ENCODE measurements around the gene YPEL4.

Gene YPEL4

GRCh38 chr11:57648801-57649735 is 644 bp downstream of the YPEL4 start:
- DNase-seq = no peak

GRCh38 chr11:57647960-57648800 is 1.5 kb downstream of the YPEL4 start:
- DNase-seq = no peak

GRCh38 chr11:57647372-57647771 is 2.3 kb downstream of the YPEL4 start:
- DNase-seq = no peak

GRCh38 chr11:57646799-57647303 is 2.9 kb downstream of the YPEL4 start:
- DNase-seq = no peak

- no peak for DNase-seq
Observed at GRCh38 chr11:57646194-57646798, 3.4 kb downstream of the YPEL4 start.

GRCh38 chr11:57645689-57646085 is 4.0 kb downstream of the YPEL4 start:
- DNase-seq = no peak

GRCh38 chr11:57644748-57645688 is 4.7 kb downstream of the YPEL4 start:
- DNase-seq = peak; percentile 72

- no peak for DNase-seq
Observed at GRCh38 chr11:57643802-57644201, 5.9 kb downstream of the YPEL4 start.

- DNase-seq = no peak
Observed at GRCh38 chr11:57641011-57641807, 8.5 kb downstream of the YPEL4 start.

- no peak for DNase-seq
Observed at GRCh38 chr11:57640068-57640800, 9.5 kb downstream of the YPEL4 start.

- no peak for DNase-seq
Observed at GRCh38 chr11:57639321-57640067, 10.2 kb downstream of the YPEL4 start.

- DNase-seq = no peak
Observed at GRCh38 chr11:57638811-57639320, 10.8 kb downstream of the YPEL4 start.

- peak; percentile 46 for DNase-seq
Observed at GRCh38 chr11:57638005-57638781, 11.5 kb downstream of the YPEL4 start.

- DNase-seq = no peak
Observed at GRCh38 chr11:57637626-57638004, 12.1 kb downstream of the YPEL4 start.

- DNase-seq = no peak
Observed at GRCh38 chr11:57635246-57635645, 14.5 kb downstream of the YPEL4 start.

- DNase-seq = no peak
Observed at GRCh38 chr11:57634311-57634710, 15.4 kb downstream of the YPEL4 start.

- no peak for DNase-seq
Observed at GRCh38 chr11:57633394-57634070, 16.2 kb downstream of the YPEL4 start.

GRCh38 chr11:57632116-57632515 is 17.6 kb downstream of the YPEL4 start:
- DNase-seq = no peak
